GM19324 (cell line): Measurements from ENCODE around the gene ERCC3.
A peak's percentile ranks its signal among the peaks of the same experiment; 100 is the strongest.
"Not testable (repeated sequence)": the region's sequence is repeated elsewhere in the genome, so short reads cannot be mapped to it uniquely, and the experiment has no call there.

Experiments used
- ATAC-seq: cut with Tn5 transposase; IDR thresholded peaks from one replicate; pipeline ENCODE4 v1.9.1; 2021; ENCODE audit warnings: mild to moderate bottlenecking, moderate library complexity; ENCODE audit not compliant: unreplicated experiment, low FRiP score

The ERCC3 gene

GRCh38 chr2:127227264-127227660 is 66.7 kb downstream of the ERCC3 start:
- not testable (repeated sequence) for ATAC-seq

GRCh38 chr2:127226520-127227263 is 67.3 kb downstream of the ERCC3 start:
- peak; percentile 51 for ATAC-seq

- ATAC-seq = peak; percentile 9
Observed at GRCh38 chr2:127226132-127226519, 67.8 kb downstream of the ERCC3 start.

GRCh38 chr2:127225186-127225960 is 68.6 kb downstream of the ERCC3 start:
- no peak for ATAC-seq

- ATAC-seq = not testable (repeated sequence)
Observed at GRCh38 chr2:127224135-127224534, 69.8 kb downstream of the ERCC3 start.

- ATAC-seq = no peak
Observed at GRCh38 chr2:127220768-127221527, 73.0 kb downstream of the ERCC3 start.

GRCh38 chr2:127220102-127220767 is 73.7 kb downstream of the ERCC3 start, which contains the start of gene CYP27C1:
Gene CYP27C1 (minus strand): TSS chr2:127220299. CDS start chr2:127220270, 29 bp downstream.
- ATAC-seq = no peak

- ATAC-seq = no peak
Observed at GRCh38 chr2:127219171-127220070, 74.5 kb downstream of the ERCC3 start.

GRCh38 chr2:127218812-127219170 is 75.2 kb downstream of the ERCC3 start:
- ATAC-seq = no peak

GRCh38 chr2:127217470-127218325 is 76.2 kb downstream of the ERCC3 start:
- no peak for ATAC-seq

GRCh38 chr2:127216593-127216992 is 77.4 kb downstream of the ERCC3 start:
- ATAC-seq = no peak

- ATAC-seq = no peak
Observed at GRCh38 chr2:127216095-127216494, 77.8 kb downstream of the ERCC3 start.

GRCh38 chr2:127214201-127214600 is 79.7 kb downstream of the ERCC3 start:
- ATAC-seq = not testable (repeated sequence)

GRCh38 chr2:127208313-127208712 is 85.6 kb downstream of the ERCC3 start:
- no peak for ATAC-seq
